Memory B cell (primary cell): ENCODE results near the gene SF3B6.

ENCODE experiments used
- ATAC-seq: fragments of 150-1000 bp; cut with Tn5 transposase; 2 replicates; pipeline ENCODE4 v1.10.0; 2021; ENCODE audit warnings: low read depth, mild to moderate bottlenecking, moderate library complexity
- DNase-seq, 2 donors: peaks; one replicate each; pipeline ENCODE4 v3.0.0; 2022; ENCODE audit warnings: low spot score in 2 of 2
- H3K27ac Mint-ChIP-seq: one replicate; pipeline ENCODE4 v1.8.0; 2022; ENCODE audit warnings: mild to moderate bottlenecking, moderate library complexity, mixed read lengths
- H3K27me3 Mint-ChIP-seq: one replicate; pipeline ENCODE4 v1.8.0; 2022; ENCODE audit warnings: mixed read lengths
- H3K36me3 Mint-ChIP-seq: one replicate; pipeline ENCODE4 v1.8.0; 2022; ENCODE audit warnings: mild to moderate bottlenecking, mixed read lengths
- H3K4me1 Mint-ChIP-seq: one replicate; pipeline ENCODE4 v1.8.0; 2022; ENCODE audit warnings: mixed read lengths
- H3K4me3 Mint-ChIP-seq: one replicate; pipeline ENCODE4 v1.8.0; 2022; ENCODE audit warnings: mild to moderate bottlenecking, moderate library complexity, mixed read lengths
- H3K9me3 Mint-ChIP-seq: one replicate; pipeline ENCODE4 v1.8.0; 2022; ENCODE audit warnings: mixed read lengths

SF3B6 gene

GRCh38 chr2:24083567-24084385 is 7.7 kb upstream of the SF3B6 start:
- DNase-seq (peak in 1 of 2 donors; percentile 77), ATAC-seq (peak; percentile 88)
- peaks cover 12% of the 10 kb centered on the region for H3K4me1 Mint-ChIP-seq
- H3K36me3 Mint-ChIP-seq: peaks cover 5% of the 10 kb centered on the region
- peak overlapping the region; percentile 96 for H3K4me3 Mint-ChIP-seq
- H3K27ac Mint-ChIP-seq: peak overlapping the region; percentile 91
- H3K9me3 Mint-ChIP-seq: no peaks in the 10 kb centered on the region
- H3K27me3 Mint-ChIP-seq: no peaks in the 10 kb centered on the region

GRCh38 chr2:24082787-24083566 is 6.9 kb upstream of the SF3B6 start:
- Mint-ChIP-seq H3K27me3 (no peaks in the 10 kb centered on the region), H3K27ac (peak overlapping the region; percentile 91), H3K36me3 (peaks cover 5% of the 10 kb centered on the region), H3K4me3 (peak overlapping the region; percentile 96), H3K4me1 (peaks cover 12% of the 10 kb centered on the region), H3K9me3 (no peaks in the 10 kb centered on the region)
- no peak for DNase-seq
- no peak for ATAC-seq

- Mint-ChIP-seq H3K36me3 (peaks cover 3% of the 10 kb centered on the region), H3K27me3 (no peaks in the 10 kb centered on the region), H3K4me1 (peaks cover 19% of the 10 kb centered on the region), H3K27ac (no peak overlapping the region), H3K4me3 (no peak overlapping the region), H3K9me3 (no peaks in the 10 kb centered on the region)
- no peak for ATAC-seq
- DNase-seq: no peak
These were observed 4.6 kb upstream of the SF3B6 start for GRCh38 chr2:24080701-24081100.

GRCh38 chr2:24077879-24078278 is 1.8 kb upstream of the SF3B6 start:
- no peaks in the 10 kb centered on the region for H3K9me3 Mint-ChIP-seq
- H3K4me3 Mint-ChIP-seq: peak overlapping the region; percentile 99
- peak overlapping the region; percentile 99 for H3K27ac Mint-ChIP-seq
- no peak for ATAC-seq
- no peak for DNase-seq
- no peaks in the 10 kb centered on the region for H3K27me3 Mint-ChIP-seq
- H3K36me3 Mint-ChIP-seq: peaks cover 5% of the 10 kb centered on the region
- H3K4me1 Mint-ChIP-seq: peaks cover 21% of the 10 kb centered on the region

GRCh38 chr2:24077535-24077877 is 1.4 kb upstream of the SF3B6 start:
- no peak for DNase-seq
- ATAC-seq: no peak
- H3K27me3 Mint-ChIP-seq: no peaks in the 10 kb centered on the region
- peak overlapping the region; percentile 99 for H3K4me3 Mint-ChIP-seq
- H3K36me3 Mint-ChIP-seq: peaks cover 5% of the 10 kb centered on the region
- no peaks in the 10 kb centered on the region for H3K9me3 Mint-ChIP-seq
- H3K27ac Mint-ChIP-seq: peak overlapping the region; percentile 99
- H3K4me1 Mint-ChIP-seq: peaks cover 21% of the 10 kb centered on the region

- H3K9me3 Mint-ChIP-seq: no peaks in the 10 kb centered on the region
- no peaks in the 10 kb centered on the region for H3K27me3 Mint-ChIP-seq
- peak overlapping the region; percentile 99 for H3K27ac Mint-ChIP-seq
- peaks cover 18% of the 10 kb centered on the region for H3K4me1 Mint-ChIP-seq
- DNase-seq (no peak), ATAC-seq (peak; percentile 25)
- H3K4me3 Mint-ChIP-seq: peak overlapping the region; percentile 99
- H3K36me3 Mint-ChIP-seq: peaks cover 2% of the 10 kb centered on the region
These were observed 866 bp upstream of the SF3B6 start for GRCh38 chr2:24076849-24077534.

- H3K27me3 Mint-ChIP-seq: no peaks in the 10 kb centered on the region
- ATAC-seq: no peak
- peaks cover 18% of the 10 kb centered on the region for H3K4me1 Mint-ChIP-seq
- H3K27ac Mint-ChIP-seq: peak overlapping the region; percentile 99
- H3K9me3 Mint-ChIP-seq: no peaks in the 10 kb centered on the region
- DNase-seq: no peak
- H3K36me3 Mint-ChIP-seq: peaks cover 3% of the 10 kb centered on the region
- H3K4me3 Mint-ChIP-seq: peak overlapping the region; percentile 99
These were observed 867 bp downstream of the SF3B6 start for GRCh38 chr2:24075259-24075658.

- Mint-ChIP-seq H3K27me3 (no peaks in the 10 kb centered on the region), H3K36me3 (peaks cover 5% of the 10 kb centered on the region), H3K27ac (no peak overlapping the region), H3K4me3 (no peak overlapping the region), H3K9me3 (no peaks in the 10 kb centered on the region), H3K4me1 (peaks cover 18% of the 10 kb centered on the region)
- ATAC-seq (no peak), DNase-seq (no peak)
These were observed 2.3 kb downstream of the SF3B6 start for GRCh38 chr2:24073816-24074215.

GRCh38 chr2:24072259-24072658 is 3.9 kb downstream of the SF3B6 start:
- no peaks in the 10 kb centered on the region for H3K9me3 Mint-ChIP-seq
- no peaks in the 10 kb centered on the region for H3K27me3 Mint-ChIP-seq
- H3K4me3 Mint-ChIP-seq: no peak overlapping the region
- DNase-seq (no peak), ATAC-seq (no peak)
- no peak overlapping the region for H3K27ac Mint-ChIP-seq
- peaks cover 6% of the 10 kb centered on the region for H3K36me3 Mint-ChIP-seq
- peaks cover 12% of the 10 kb centered on the region for H3K4me1 Mint-ChIP-seq

GRCh38 chr2:24065341-24065740 is 10.8 kb downstream of the SF3B6 start:
- H3K9me3 Mint-ChIP-seq: no peaks in the 10 kb centered on the region
- no peaks in the 10 kb centered on the region for H3K4me1 Mint-ChIP-seq
- no peak overlapping the region for H3K27ac Mint-ChIP-seq
- no peak overlapping the region for H3K4me3 Mint-ChIP-seq
- no peaks in the 10 kb centered on the region for H3K27me3 Mint-ChIP-seq
- DNase-seq (no peak), ATAC-seq (no peak)
- peaks cover 7% of the 10 kb centered on the region for H3K36me3 Mint-ChIP-seq

- H3K36me3 Mint-ChIP-seq: no peaks in the 10 kb centered on the region
- ATAC-seq: no peak
- DNase-seq: no peak
These were observed 17.4 kb downstream of the SF3B6 start for GRCh38 chr2:24058564-24059271.

GRCh38 chr2:24055750-24056149 is 20.4 kb downstream of the SF3B6 start:
- Mint-ChIP-seq H3K27ac (no peak overlapping the region), H3K4me1 (no peaks in the 10 kb centered on the region), H3K36me3 (no peaks in the 10 kb centered on the region), H3K27me3 (no peaks in the 10 kb centered on the region), H3K9me3 (no peaks in the 10 kb centered on the region), H3K4me3 (no peak overlapping the region)
- ATAC-seq: no peak
- no peak for DNase-seq

More at GRCh38 chr2:24058564-24059271, 17.4 kb downstream of the SF3B6 start:
- Mint-ChIP-seq H3K27ac (no peak overlapping the region), H3K4me3 (no peak overlapping the region), H3K9me3 (no peaks in the 10 kb centered on the region), H3K27me3 (no peaks in the 10 kb centered on the region), H3K4me1 (no peaks in the 10 kb centered on the region)

- Mint-ChIP-seq H3K4me1 (no peaks in the 10 kb centered on the region), H3K27me3 (no peaks in the 10 kb centered on the region), H3K36me3 (no peaks in the 10 kb centered on the region), H3K9me3 (no peaks in the 10 kb centered on the region), H3K4me3 (no peak overlapping the region), H3K27ac (no peak overlapping the region)
- no peak for ATAC-seq
- no peak for DNase-seq
These were observed 21.6 kb downstream of the SF3B6 start for GRCh38 chr2:24054366-24055010.
